DMS53 treated with DMSO at 0.1 percent for 48 hours (cell line): ENCODE results near the gene SSH2.
"Not testable (repeated sequence)": the region's sequence is repeated elsewhere in the genome, so short reads cannot be mapped to it uniquely, and the experiment has no call there.

ENCODE experiments used
- DNase-seq: peaks from one replicate; lab custom pipeline; 2025; ENCODE audit not compliant: unreplicated experiment; lab: John Stamatoyannopoulos, UW

SSH2 gene

GRCh38 chr17:29744121-29744520 lies 185.9 kb downstream of the SSH2 start:
- no peak for DNase-seq

DNA sequence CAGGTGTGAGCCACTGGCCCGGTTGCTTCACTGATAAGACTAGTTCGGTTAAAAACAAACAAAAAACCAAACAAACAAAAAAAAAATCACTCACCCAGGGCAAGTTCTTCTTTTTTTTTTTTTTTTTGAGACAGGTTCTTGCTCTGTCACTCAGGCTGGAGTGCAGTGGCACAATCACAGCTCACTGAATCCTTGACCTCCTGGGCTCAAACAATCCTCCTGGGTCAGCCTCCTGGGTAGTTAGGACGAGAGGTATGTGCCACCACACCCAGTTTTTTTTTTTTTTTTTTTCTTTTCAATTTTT lies 187.9 kb downstream of the SSH2 start:
- DNase-seq, result no peak

DNA sequence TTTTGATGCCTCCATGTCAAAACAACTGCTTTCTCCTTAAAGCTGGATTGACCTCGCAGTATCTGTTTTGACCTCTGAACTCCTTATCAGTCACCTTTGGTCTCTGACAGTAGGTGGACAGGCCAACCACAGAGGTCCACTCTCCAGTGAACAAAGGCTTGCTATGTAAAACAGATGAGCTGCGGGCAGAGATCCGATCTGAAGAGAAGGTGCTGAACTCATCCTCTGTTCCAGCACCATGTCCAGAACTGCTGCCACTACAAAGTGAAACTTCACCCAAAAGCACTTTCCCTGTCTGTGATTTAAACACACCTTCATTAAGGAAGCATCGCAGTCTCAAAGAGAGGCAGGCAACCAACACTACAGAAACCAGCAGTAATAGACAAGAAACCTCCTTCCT lies 190.0 kb downstream of the SSH2 start:
- no peak for DNase-seq

- DNase-seq, result no peak
Measured at GRCh38 chr17:29734640-29735039, 195.4 kb downstream of the SSH2 start.

- DNase-seq, result no peak
Measured at GRCh38 chr17:29733166-29733565, 196.9 kb downstream of the SSH2 start.

GRCh38 chr17:29732613-29733012 lies 197.4 kb downstream of the SSH2 start:
- DNase-seq, result no peak

DNA sequence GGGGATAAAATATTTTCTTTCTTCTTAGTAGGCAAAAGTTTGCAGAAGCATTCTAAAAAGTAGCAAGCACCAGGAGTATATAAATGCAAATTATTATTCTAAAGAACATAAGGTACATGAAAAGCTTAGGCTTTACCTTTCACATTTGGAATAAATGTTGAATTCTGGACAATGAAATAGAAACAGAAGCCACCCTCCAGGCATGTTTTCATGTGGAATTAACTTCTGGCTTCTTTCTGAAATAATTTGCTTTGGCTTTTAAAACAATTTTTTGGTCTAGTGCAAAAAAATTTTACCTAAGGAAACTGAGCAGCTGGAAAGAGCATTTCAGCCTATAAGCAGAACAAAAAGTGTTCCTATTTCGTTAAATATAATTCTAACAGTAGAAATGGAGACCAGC lies 197.8 kb downstream of the SSH2 start:
- DNase-seq, result no peak

GRCh38 chr17:29731589-29731929 lies 198.5 kb downstream of the SSH2 start:
- no peak for DNase-seq

- DNase-seq, result no peak
Measured at GRCh38 chr17:29728490-29728889, 201.5 kb downstream of the SSH2 start.

GRCh38 chr17:29726715-29727252 lies 203.2 kb downstream of the SSH2 start:
- no peak for DNase-seq

DNA sequence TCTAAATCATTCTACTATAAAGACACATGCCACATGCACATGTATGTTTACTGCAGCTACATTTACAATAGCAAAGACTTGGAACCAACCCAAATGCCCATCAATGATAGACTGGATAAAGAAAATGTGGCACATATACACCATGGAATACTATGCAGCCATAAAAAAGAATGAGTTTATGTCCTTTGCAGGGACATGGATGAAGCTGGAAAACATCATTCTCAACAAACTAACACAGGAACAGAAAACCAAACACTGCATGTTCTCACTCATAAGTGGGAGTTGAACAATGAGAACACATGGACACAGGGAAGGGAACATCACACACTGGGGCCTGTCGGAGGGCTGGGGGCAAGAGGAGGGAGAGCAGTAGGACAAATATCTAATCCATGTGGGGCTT lies 204.6 kb downstream of the SSH2 start:
- DNase-seq, result not testable (repeated sequence)

- DNase-seq, result no peak
Measured at GRCh38 chr17:29723278-29724047, 206.6 kb downstream of the SSH2 start.

- DNase-seq, result peak; percentile 45
Measured at GRCh38 chr17:29722411-29723198, 207.4 kb downstream of the SSH2 start.

DNA sequence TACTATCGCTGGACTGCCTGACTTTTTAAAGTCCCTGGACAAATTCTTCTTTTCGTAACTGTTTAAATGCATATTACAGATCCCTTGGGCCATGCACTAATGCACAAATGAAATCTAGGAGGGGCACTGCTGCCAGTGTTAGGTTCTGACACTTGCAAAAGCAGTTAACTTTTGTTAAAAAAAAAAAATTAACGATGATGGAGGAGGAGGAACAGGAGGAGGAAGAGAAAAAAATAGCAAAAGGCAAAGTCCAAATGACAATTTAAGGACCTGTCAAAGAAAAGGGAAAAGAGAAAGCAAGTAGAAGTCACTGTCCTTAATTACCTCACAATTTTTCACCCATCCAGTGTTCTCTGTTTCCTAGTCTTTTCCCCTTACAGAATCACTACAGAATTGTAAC lies 209.5 kb downstream of the SSH2 start:
- no peak for DNase-seq

- no peak for DNase-seq
Measured at GRCh38 chr17:29719469-29719868, 210.6 kb downstream of the SSH2 start.

- DNase-seq, result no peak
Measured at GRCh38 chr17:29718446-29719039, 211.5 kb downstream of the SSH2 start.

- DNase-seq, result no peak
Measured at GRCh38 chr17:29717817-29718216, 212.2 kb downstream of the SSH2 start.

DNA sequence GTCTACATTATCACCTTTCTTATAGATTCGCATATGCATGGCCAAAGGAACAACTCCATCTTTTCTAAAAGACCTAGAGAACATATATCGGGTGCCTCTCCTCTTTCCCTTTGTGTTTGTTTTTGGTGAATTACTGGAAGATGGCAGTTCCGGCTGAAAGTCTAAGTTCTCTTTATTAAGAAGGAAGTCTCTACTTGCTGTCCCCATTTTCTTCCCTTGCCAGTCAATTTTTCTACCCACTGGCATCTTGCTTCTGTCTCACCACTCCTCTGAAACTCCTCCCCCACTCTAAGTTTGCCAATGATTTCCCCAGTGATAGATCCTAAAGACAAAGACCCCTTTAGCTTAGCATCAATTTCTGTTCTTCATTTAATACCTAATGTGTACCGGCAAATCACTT lies 213.5 kb downstream of the SSH2 start:
- no peak for DNase-seq

- DNase-seq, result no peak
Measured at GRCh38 chr17:29715680-29716079, 214.3 kb downstream of the SSH2 start.

GRCh38 chr17:29714146-29714545 lies 215.9 kb downstream of the SSH2 start:
- no peak for DNase-seq

GRCh38 chr17:29713626-29714025 lies 216.4 kb downstream of the SSH2 start:
- no peak for DNase-seq
